IMR-90 (cell line): ENCODE measurements around the gene GALK1.

Experiments
- CEBPB ChIP-seq: IDR thresholded peaks from 2 replicates; pipeline ENCODE4 v1.6.1; 2012; ENCODE audit warnings: low read depth, low read length, improper control_type of control experiment
- MAFK ChIP-seq: IDR thresholded peaks from 2 replicates; pipeline ENCODE4 v1.6.1; 2012; ENCODE audit warnings: low read depth, low read length, improper control_type of control experiment
- POLR2A ChIP-seq: IDR thresholded peaks from 2 replicates; pipeline ENCODE4 v1.6.1; 2012; ENCODE audit warnings: mild to moderate bottlenecking, low read depth, low read length
- RAD21 ChIP-seq: IDR thresholded peaks from 2 replicates; pipeline ENCODE4 v1.6.1; 2012; ENCODE audit warnings: low read length, improper control_type of control experiment
- SMC3 ChIP-seq: fragments of 150-350 bp; IDR thresholded peaks from 2 replicates; pipeline ENCODE4 v1.6.1; 2016; ENCODE audit warnings: low read depth, mild to moderate bottlenecking, antibody characterized with exemption, low read length, moderate library complexity
- TF ChIP-seq, protein P1 (sequence below): conservative IDR thresholded peaks from 2 replicates; pipeline ENCODE4 v1.5.1; 2012; ENCODE audit warnings: mild to moderate bottlenecking, low read depth, low read length, improper control_type of control experiment

GRCh38 chr17:75762513-75763268, 2.3 kb downstream of the GALK1 start:
- TF ChIP-seq, protein P1, sequence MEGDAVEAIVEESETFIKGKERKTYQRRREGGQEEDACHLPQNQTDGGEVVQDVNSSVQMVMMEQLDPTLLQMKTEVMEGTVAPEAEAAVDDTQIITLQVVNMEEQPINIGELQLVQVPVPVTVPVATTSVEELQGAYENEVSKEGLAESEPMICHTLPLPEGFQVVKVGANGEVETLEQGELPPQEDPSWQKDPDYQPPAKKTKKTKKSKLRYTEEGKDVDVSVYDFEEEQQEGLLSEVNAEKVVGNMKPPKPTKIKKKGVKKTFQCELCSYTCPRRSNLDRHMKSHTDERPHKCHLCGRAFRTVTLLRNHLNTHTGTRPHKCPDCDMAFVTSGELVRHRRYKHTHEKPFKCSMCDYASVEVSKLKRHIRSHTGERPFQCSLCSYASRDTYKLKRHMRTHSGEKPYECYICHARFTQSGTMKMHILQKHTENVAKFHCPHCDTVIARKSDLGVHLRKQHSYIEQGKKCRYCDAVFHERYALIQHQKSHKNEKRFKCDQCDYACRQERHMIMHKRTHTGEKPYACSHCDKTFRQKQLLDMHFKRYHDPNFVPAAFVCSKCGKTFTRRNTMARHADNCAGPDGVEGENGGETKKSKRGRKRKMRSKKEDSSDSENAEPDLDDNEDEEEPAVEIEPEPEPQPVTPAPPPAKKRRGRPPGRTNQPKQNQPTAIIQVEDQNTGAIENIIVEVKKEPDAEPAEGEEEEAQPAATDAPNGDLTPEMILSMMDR = no peak
- TF ChIP-seq CEBPB = no peak
- no peak for TF ChIP-seq POLR2A
- no peak for TF ChIP-seq MAFK
- TF ChIP-seq RAD21 = no peak
- no peak for TF ChIP-seq SMC3
